Left lung (tissue), 10 donors: ENCODE results near the gene UNC79. TPM values are rescaled to one million over a fixed set of nuclear protein-coding genes. Genes with fewer than 3 reads are reported as not detected.

Experiments used
- ATAC-seq: fragments of 200-7000 bp; cut with Tn5 transposase; one replicate; pipeline ENCODE4 v1.9.1; 2020; ENCODE audit warnings: moderate library complexity
- DNase-seq, 4 donors: peaks; one replicate each; pipeline ENCODE4 v3.0.0-alpha.2; 2013 to 2020
- H3K27ac ChIP-seq, 2 donors: fragments of 200-600 bp; sonication (generic) in 1 of 2; one replicate each; pipeline versions ENCODE4 v1.5.0 to v1.8.0; 2020 to 2021
- H3K27me3 ChIP-seq, 2 donors: fragments of 200-600 bp; sonication (generic) in 1 of 2; one replicate each; pipeline versions ENCODE4 v1.5.0 to v1.8.0; 2020 to 2021
- H3K36me3 ChIP-seq, 2 donors: fragments of 200-600 bp; sonication (generic) in 1 of 2; one replicate each; pipeline versions ENCODE4 v1.5.0 to v1.8.0; 2020 to 2021
- H3K4me1 ChIP-seq, 2 donors: fragments of 200-600 bp; one replicate each; pipeline ENCODE4 v1.8.0; 2021
- H3K4me3 ChIP-seq, 2 donors: fragments of 200-600 bp; sonication (generic) in 1 of 2; one replicate each; pipeline versions ENCODE4 v1.5.0 to v1.8.0; 2020 to 2021; ENCODE audit warnings: mild to moderate bottlenecking in 1 of 2
- H3K9me3 ChIP-seq, 2 donors: fragments of 200-600 bp; sonication (generic) in 1 of 2; one replicate each; pipeline versions ENCODE4 v1.5.0 to v1.8.0; 2020 to 2021
- intact Hi-C, 2 donors: fragments of 100-400 bp; cut with DNase I; formaldehyde crosslinking; loops; one replicate each; pipeline versions ENCODE4 v1.11.2 to v1.14.2; 2022
- polyA plus RNA-seq, 6 donors: library from polyadenylated mRNA; unstranded; fragments of 120-200 nt; gene quantifications; one replicate each; pipeline ENCODE4 v1.2.1, GENCODE V29; 2013; ENCODE audit not compliant: insufficient read length in 6 of 6
- total RNA-seq, 2 donors: library from RNA; stranded (reverse); fragmentation: NEBNext Ultra II Directional; extraction: Animal tissue kit (Norgen Biotek cat#: 25700); gene quantifications; one replicate each; pipeline ENCODE4 v1.2.1, GENCODE V29; 2021
- TF ChIP-seq, protein P1 (sequence below), 2 donors: fragments of 200-600 bp; sonication (generic) in 1 of 2; IDR thresholded peaks; one replicate each; pipeline versions ENCODE4 v1.5.0 to v1.8.0; 2021; ENCODE audit warnings: antibody characterized with exemption in 2 of 2
- donor health status: DM: no; HTN: yes; CAD: no.
- donor health status: DM: no; HTN: no; CAD: no.

Gene UNC79
- total and polyA plus RNA-seq, 8 donors = 0.13 to 0.65 (median 0.46) TPM

DNA sequence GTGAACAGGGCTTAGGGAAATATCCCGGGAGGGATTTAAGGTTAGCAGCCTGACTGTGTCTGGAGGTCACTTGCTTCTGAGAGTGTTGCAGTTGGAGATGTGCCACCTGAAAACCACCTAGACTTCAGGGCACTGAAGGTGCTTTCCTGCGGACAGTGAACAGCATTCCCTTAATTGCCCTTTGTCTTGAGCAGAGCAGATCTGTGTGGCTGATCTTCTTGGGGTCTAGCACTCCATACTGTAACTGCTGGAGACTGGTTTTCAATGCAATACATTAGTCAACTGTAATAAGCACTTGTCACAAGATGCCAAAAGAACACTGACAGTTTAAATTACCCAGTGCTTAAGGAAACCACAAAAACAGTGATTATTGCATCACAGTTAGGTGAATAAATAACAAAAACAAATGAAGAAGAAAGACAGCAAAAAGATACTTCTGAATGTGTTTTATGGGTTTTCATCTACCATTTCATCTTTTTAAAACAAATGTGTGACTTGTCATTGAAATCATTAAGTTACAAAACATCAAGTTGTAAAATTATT is 245.7 kb downstream of the UNC79 start:
- Histone ChIP-seq H3K4me1 (no peaks in the 10 kb centered on the region), H3K4me3 (no peak overlapping the region), H3K27ac (no peak overlapping the region), H3K9me3 (no peaks in the 10 kb centered on the region), H3K36me3 (no peaks in the 10 kb centered on the region), H3K27me3 (no peaks in the 10 kb centered on the region)
- DNase-seq = no peak
- ATAC-seq = no peak
- TF ChIP-seq, protein P1, sequence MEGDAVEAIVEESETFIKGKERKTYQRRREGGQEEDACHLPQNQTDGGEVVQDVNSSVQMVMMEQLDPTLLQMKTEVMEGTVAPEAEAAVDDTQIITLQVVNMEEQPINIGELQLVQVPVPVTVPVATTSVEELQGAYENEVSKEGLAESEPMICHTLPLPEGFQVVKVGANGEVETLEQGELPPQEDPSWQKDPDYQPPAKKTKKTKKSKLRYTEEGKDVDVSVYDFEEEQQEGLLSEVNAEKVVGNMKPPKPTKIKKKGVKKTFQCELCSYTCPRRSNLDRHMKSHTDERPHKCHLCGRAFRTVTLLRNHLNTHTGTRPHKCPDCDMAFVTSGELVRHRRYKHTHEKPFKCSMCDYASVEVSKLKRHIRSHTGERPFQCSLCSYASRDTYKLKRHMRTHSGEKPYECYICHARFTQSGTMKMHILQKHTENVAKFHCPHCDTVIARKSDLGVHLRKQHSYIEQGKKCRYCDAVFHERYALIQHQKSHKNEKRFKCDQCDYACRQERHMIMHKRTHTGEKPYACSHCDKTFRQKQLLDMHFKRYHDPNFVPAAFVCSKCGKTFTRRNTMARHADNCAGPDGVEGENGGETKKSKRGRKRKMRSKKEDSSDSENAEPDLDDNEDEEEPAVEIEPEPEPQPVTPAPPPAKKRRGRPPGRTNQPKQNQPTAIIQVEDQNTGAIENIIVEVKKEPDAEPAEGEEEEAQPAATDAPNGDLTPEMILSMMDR (IDR thresholded peaks at IDR 0.05) = no peak
- intact Hi-C loops = no loop called here

DNA sequence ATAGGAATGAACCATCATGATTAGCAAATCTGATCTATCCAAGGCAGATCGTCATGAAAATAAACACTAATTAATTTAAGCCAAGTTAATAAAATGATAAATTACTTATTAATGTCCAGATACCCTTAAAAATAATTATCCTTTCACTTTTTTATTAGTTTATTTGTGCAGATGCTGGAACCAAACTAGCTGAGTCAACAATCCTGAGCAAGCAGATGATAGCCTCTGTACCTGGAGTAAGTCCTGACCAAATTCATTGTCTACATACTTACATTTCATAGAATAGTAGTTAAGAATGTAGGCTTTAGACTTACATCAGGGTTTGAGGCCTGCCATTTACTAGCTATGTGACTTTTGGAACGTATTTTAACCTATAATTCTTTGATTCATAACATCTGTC is 251.7 kb downstream of the UNC79 start:
- ATAC-seq (no peak), DNase-seq (no peak)
- H3K4me1 ChIP-seq = no peaks in the 10 kb centered on the region
- H3K4me3 ChIP-seq = no peak overlapping the region
- no peak overlapping the region for H3K27ac ChIP-seq
- no peaks in the 10 kb centered on the region for H3K36me3 ChIP-seq
- no peaks in the 10 kb centered on the region for H3K9me3 ChIP-seq
- TF ChIP-seq, protein P1 (IDR thresholded peaks at IDR 0.05) = no peak
- peaks cover 0 to 5% of the 10 kb centered on the region in 2 donors for H3K27me3 ChIP-seq
- intact Hi-C loops = no loop called here

DNA sequence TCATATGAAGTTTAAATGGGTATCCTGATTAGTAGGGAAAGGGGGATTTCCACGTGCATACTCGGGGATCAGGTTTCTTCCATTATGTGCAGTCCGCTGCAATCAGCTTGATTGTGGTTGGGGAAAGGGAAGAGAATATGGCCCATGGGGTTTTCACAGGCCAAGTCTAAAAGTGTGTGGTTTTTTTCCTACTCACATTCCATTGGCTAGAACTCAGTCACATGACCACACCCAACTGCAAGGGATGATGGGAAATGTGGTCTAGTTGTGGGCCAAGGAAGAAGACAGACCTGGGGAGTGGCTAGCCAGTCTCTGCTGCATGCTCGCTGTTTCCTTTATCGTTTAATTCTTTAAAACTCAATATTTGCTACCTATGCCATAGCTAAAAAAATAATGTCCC is 252.5 kb downstream of the UNC79 start:
- DNase-seq (no peak), ATAC-seq (no peak)
- intact Hi-C loops = no loop called here
- Histone ChIP-seq H3K36me3 (no peaks in the 10 kb centered on the region), H3K27ac (no peak overlapping the region), H3K9me3 (no peaks in the 10 kb centered on the region), H3K4me3 (no peak overlapping the region), H3K27me3 (peaks cover 0 to 10% of the 10 kb centered on the region in 2 donors), H3K4me1 (no peaks in the 10 kb centered on the region)
- TF ChIP-seq, protein P1 (IDR thresholded peaks at IDR 0.05) = no peak

- no peaks in the 10 kb centered on the region for H3K9me3 ChIP-seq
- no peak overlapping the region for H3K27ac ChIP-seq
- TF ChIP-seq, protein P1 (IDR thresholded peaks at IDR 0.05) = no peak
- DNase-seq = no peak
- intact Hi-C loops = no loop called here
- no peak for ATAC-seq
- no peaks in the 10 kb centered on the region for H3K36me3 ChIP-seq
- peaks cover 0 to 30% of the 10 kb centered on the region in 2 donors for H3K27me3 ChIP-seq
- no peak overlapping the region for H3K4me3 ChIP-seq
- H3K4me1 ChIP-seq = no peaks in the 10 kb centered on the region
Observed at GRCh38 chr14:93685121-93685895, 254.6 kb downstream of the UNC79 start.

- peaks cover 0 to 39% of the 10 kb centered on the region in 2 donors for H3K27me3 ChIP-seq
- H3K4me1 ChIP-seq = no peaks in the 10 kb centered on the region
- H3K36me3 ChIP-seq = no peaks in the 10 kb centered on the region
- DNase-seq (no peak), ATAC-seq (no peak)
- intact Hi-C loops = no loop called here
- no peak overlapping the region for H3K27ac ChIP-seq
- TF ChIP-seq, protein P1 (IDR thresholded peaks at IDR 0.05) = no peak
- no peak overlapping the region for H3K4me3 ChIP-seq
- no peaks in the 10 kb centered on the region for H3K9me3 ChIP-seq
Observed at GRCh38 chr14:93686268-93686667, 255.5 kb downstream of the UNC79 start.
